GM21447 (cell line): ENCODE data around the gene HIF3A.
A peak's percentile ranks its signal among the peaks of the same experiment; 100 is the strongest.

ENCODE experiments used
- ATAC-seq: cut with Tn5 transposase; IDR thresholded peaks from one replicate; pipeline ENCODE4 v1.9.1; 2021; ENCODE audit not compliant: unreplicated experiment

The HIF3A gene

GRCh38 chr19:46326608-46327007 is 29.8 kb downstream of the HIF3A start:
- no peak for ATAC-seq

GRCh38 chr19:46328079-46328478 is 31.2 kb downstream of the HIF3A start:
- no peak for ATAC-seq

GRCh38 chr19:46330319-46330918 is 33.6 kb downstream of the HIF3A start:
- no peak for ATAC-seq

- ATAC-seq = no peak
Observed at GRCh38 chr19:46337487-46337886, 40.6 kb downstream of the HIF3A start.

GRCh38 chr19:46339446-46339845 is 42.6 kb downstream of the HIF3A start:
- no peak for ATAC-seq

GRCh38 chr19:46340051-46340659 is 43.3 kb downstream of the HIF3A start:
- ATAC-seq = no peak

GRCh38 chr19:46341937-46342336 is 45.1 kb downstream of the HIF3A start:
- ATAC-seq = no peak

GRCh38 chr19:46344363-46344762 is 47.5 kb downstream of the HIF3A start:
- no peak for ATAC-seq

- ATAC-seq = no peak
Observed at GRCh38 chr19:46345157-46345556, 48.3 kb downstream of the HIF3A start.

- peak; percentile 46 for ATAC-seq
Observed at GRCh38 chr19:46346821-46347571, 50.2 kb downstream of the HIF3A start, which contains the start of gene PPP5C. Gene PPP5C, plus strand, starts transcription at chr19:46347087. Its CDS starts 10 bp downstream, at chr19:46347097.

- ATAC-seq = no peak
Observed at GRCh38 chr19:46347572-46347883, 50.7 kb downstream of the HIF3A start.

- ATAC-seq = no peak
Observed at GRCh38 chr19:46347985-46348384, 51.1 kb downstream of the HIF3A start.

GRCh38 chr19:46349311-46349993 is 52.6 kb downstream of the HIF3A start:
- ATAC-seq = no peak

GRCh38 chr19:46350029-46350757 is 53.4 kb downstream of the HIF3A start:
- ATAC-seq = no peak

- ATAC-seq = no peak
Observed at GRCh38 chr19:46350758-46351159, 53.9 kb downstream of the HIF3A start.

GRCh38 chr19:46351241-46352041 is 54.6 kb downstream of the HIF3A start:
- no peak for ATAC-seq

- ATAC-seq = no peak
Observed at GRCh38 chr19:46353730-46354528, 57.1 kb downstream of the HIF3A start.

GRCh38 chr19:46355234-46356148 is 58.6 kb downstream of the HIF3A start:
- no peak for ATAC-seq
